ENCODE results near the gene ESPN.

Gene ESPN

DNA sequence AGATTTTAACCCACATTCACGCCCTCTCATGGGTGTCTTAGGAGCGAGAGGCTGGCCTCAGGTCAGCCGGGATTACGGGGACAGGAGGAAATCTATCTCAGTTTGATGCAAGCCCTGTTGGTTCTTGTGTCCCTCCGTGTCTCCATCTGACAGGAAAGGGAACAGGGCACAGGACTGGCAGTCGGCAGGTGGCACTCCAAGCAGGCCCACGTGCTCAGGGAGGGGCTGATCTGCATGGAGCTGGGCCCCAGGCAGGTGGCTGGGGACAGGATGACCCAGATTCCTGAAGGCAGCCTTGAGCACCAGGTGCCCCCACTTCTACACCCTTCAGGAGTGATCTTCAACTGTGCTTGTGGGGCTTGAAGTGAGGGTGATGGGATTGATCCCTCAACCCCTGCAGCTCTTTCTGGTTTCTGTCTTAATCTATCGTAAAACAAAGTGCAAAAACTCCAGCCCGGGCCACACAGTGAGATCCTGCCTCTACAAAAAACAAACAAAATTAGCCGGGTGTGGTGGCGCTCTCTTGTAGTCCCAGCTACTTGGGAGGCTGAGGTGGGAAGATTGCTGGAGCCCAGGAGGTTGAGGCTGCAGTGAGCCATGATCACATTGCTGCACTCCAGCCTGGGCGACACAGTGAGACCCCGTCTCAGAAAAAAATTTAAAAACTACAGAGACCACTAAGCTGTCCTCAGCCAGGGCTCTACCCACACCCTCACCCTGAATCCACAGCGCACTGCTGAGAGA is 58.6 kb downstream of the ESPN start:
- 83% methylated on average over 12 of the region's 14 CpGs for WGBS (ENCODE audit: insufficient coverage)
- H3K27me3 ChIP-seq (replicated peaks in 2 of 5; ENCODE audit: control insufficient read depth in 4 of 5, insufficient read depth in 5 of 5, low read length in 4 of 5) = peaks cover 0 to 56% (median 20%) of the 10 kb centered on the region in 5 experiments
- ChIA-PET POLR2A (no interaction called here), CTCF (interaction anchor here (0.9 to 1.5 kb wide), 3 partner anchors 13 to 40 kb away, joined by 3 to 4 read pairs (median 4); no protein-coding TSS in a partner anchor)
- no peak overlapping the region for H3K27ac ChIP-seq (ENCODE audit: insufficient read depth in 1 of 2, low read depth in 1 of 2, low read length in 2 of 2, poor library complexity in 1 of 2, severe bottlenecking in 2 of 2)
- no peaks in the 10 kb centered on the region for H3K36me3 ChIP-seq (ENCODE audit: control insufficient read depth in 4 of 4, insufficient read depth in 4 of 4, low read length in 3 of 4)
- no peak for DNase-seq
- peaks cover 0 to 18% (median 10%) of the 10 kb centered on the region in 4 experiments for H3K4me1 ChIP-seq (ENCODE audit: control extremely low read depth in 1 of 4, control insufficient read depth in 4 of 4, insufficient read depth in 4 of 4, low read length in 3 of 4)
- H3K9me3 ChIP-seq (ENCODE audit: control extremely low read depth in 1 of 5, control insufficient read depth in 4 of 5, insufficient read depth in 2 of 5, low read depth in 1 of 5, low read length in 4 of 5) = no peaks in the 10 kb centered on the region
- H3K4me3 ChIP-seq (ENCODE audit: control insufficient read depth in 1 of 7, extremely low read depth in 1 of 7, insufficient read depth in 4 of 7, low read depth in 2 of 7, low read length in 6 of 7) = no peak overlapping the region

DNA sequence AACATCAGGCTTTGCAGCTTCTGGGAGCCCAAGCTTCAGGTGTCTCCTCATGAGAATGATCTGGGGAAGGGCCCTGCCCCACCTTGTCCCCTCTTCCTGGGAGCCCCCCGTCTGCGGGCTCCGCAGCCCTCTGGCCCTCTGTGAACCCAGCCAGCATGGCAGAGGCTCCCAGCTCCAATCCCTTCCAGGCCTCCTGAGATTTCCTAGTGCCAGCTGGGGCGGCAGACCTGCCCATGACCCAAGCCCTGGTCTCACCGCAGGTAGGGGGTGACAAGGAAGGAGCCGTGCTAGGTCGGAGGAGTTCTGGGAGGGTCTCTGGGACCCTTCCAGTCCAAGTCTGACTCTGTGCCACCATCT is 59.2 kb downstream of the ESPN start:
- Histone ChIP-seq H3K27me3 (replicated peaks in 2 of 5; ENCODE audit: control insufficient read depth in 4 of 5, insufficient read depth in 5 of 5, low read length in 4 of 5) (peaks cover 0 to 56% (median 20%) of the 10 kb centered on the region in 5 experiments), H3K4me1 (ENCODE audit: control extremely low read depth in 1 of 4, control insufficient read depth in 4 of 4, insufficient read depth in 4 of 4, low read length in 3 of 4) (peaks cover 0 to 18% (median 10%) of the 10 kb centered on the region in 4 experiments), H3K4me3 (ENCODE audit: control insufficient read depth in 1 of 7, extremely low read depth in 1 of 7, insufficient read depth in 4 of 7, low read depth in 2 of 7, low read length in 6 of 7) (no peak overlapping the region), H3K36me3 (ENCODE audit: control insufficient read depth in 4 of 4, insufficient read depth in 4 of 4, low read length in 3 of 4) (no peaks in the 10 kb centered on the region), H3K27ac (ENCODE audit: insufficient read depth in 1 of 2, low read depth in 1 of 2, low read length in 2 of 2, poor library complexity in 1 of 2, severe bottlenecking in 2 of 2) (no peak overlapping the region), H3K9me3 (ENCODE audit: control extremely low read depth in 1 of 5, control insufficient read depth in 4 of 5, insufficient read depth in 2 of 5, low read depth in 1 of 5, low read length in 4 of 5) (no peaks in the 10 kb centered on the region)
- ChIA-PET POLR2A (no interaction called here), CTCF (interaction anchor here (0.9 to 1.5 kb wide), 3 partner anchors 12 to 40 kb away, joined by 3 to 4 read pairs (median 4); no protein-coding TSS in a partner anchor)
- WGBS (ENCODE audit: insufficient coverage) = 100% methylated on average over 2 of the region's 7 CpGs
- no peak for DNase-seq

DNA sequence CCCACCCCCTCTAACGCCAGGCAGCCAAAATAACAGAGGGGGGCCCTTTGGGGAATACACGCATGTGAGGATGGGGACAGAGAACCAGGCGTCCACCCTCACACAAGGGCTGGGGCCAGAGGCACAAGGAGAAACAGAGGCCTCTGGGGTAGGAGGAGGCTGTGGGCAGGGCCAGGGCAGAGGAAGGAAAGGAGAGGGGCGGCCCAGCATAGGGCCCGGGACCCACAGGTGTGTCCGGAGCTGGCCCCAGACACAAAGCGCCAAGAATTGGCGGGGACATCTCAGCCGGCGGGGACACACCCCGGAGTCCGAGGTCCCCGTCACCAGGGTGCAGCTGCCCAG is 60.2 kb downstream of the ESPN start:
- H3K27me3 ChIP-seq (replicated peaks in 2 of 5; ENCODE audit: control insufficient read depth in 4 of 5, insufficient read depth in 5 of 5, low read length in 4 of 5) = peaks cover 0 to 56% (median 20%) of the 10 kb centered on the region in 5 experiments
- H3K4me3 ChIP-seq (ENCODE audit: control insufficient read depth in 1 of 7, extremely low read depth in 1 of 7, insufficient read depth in 4 of 7, low read depth in 2 of 7, low read length in 6 of 7) = peak overlapping the region in 2 of 7 experiments; percentile 50 to 54
- no peak overlapping the region for H3K27ac ChIP-seq (ENCODE audit: insufficient read depth in 1 of 2, low read depth in 1 of 2, low read length in 2 of 2, poor library complexity in 1 of 2, severe bottlenecking in 2 of 2)
- H3K9me3 ChIP-seq (ENCODE audit: control extremely low read depth in 1 of 5, control insufficient read depth in 4 of 5, insufficient read depth in 2 of 5, low read depth in 1 of 5, low read length in 4 of 5) = no peaks in the 10 kb centered on the region
- CTCF ChIA-PET = interaction anchor here (1.5 kb wide), 1 partner anchor 11 kb away, joined by 4 read pairs; no protein-coding TSS in a partner anchor
- WGBS (ENCODE audit: insufficient coverage) = 25% methylated on average over 9 of the region's 13 CpGs
- POLR2A ChIA-PET = no interaction called here
- DNase-seq = no peak
- no peaks in the 10 kb centered on the region for H3K36me3 ChIP-seq (ENCODE audit: control insufficient read depth in 4 of 4, insufficient read depth in 4 of 4, low read length in 3 of 4)
- peaks cover 0 to 19% (median 11%) of the 10 kb centered on the region in 4 experiments for H3K4me1 ChIP-seq (ENCODE audit: control extremely low read depth in 1 of 4, control insufficient read depth in 4 of 4, insufficient read depth in 4 of 4, low read length in 3 of 4)

DNA sequence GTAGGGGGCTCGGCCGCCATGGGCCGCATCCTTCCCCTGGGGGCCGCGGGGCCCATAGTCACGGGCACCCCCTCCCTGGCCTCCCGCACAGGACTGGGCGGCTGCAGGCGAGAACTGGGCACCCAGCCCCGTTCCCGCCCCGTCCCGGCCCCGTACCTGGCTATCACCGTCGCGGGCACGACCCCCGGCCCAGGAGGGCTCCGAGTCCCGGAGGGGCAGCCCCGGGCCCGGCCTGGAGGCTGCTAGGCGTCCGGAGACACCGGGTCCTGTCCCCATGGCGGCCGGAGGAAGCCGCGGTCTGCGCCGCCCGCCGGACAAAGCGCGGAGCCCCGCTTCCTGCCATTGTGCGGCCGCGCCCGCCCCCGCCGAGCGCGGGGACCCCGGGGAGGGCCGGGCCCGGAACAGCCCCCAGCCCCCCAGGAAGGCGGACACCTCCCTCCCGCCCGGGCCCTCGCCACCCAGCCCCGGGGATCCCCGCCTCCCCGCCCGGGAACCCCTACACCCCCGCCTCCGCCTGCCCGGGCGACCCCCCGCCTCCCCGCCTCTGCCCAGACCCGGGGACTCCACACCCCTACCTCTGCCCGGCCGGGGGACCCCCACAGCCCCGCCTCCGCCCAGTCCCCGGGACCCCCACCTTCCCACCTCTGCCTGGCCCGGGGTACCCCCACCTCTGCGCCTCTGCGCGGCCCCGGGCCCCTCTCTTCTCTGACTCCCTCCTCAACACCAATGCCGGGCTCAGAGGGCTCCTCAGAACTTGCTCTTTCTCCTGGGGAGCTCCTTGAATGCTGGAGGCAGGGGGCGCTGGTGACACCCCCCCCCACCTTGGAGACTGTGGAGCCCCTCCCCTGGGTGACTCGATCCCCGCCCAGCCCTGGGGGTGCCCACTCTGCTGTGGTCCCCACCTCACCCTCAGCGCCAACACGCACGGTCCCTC is 60.9 kb downstream of the ESPN start:
- no peak for DNase-seq
- Histone ChIP-seq H3K9me3 (ENCODE audit: control extremely low read depth in 1 of 5, control insufficient read depth in 4 of 5, insufficient read depth in 2 of 5, low read depth in 1 of 5, low read length in 4 of 5) (no peaks in the 10 kb centered on the region), H3K27ac (ENCODE audit: insufficient read depth in 1 of 2, low read depth in 1 of 2, low read length in 2 of 2, poor library complexity in 1 of 2, severe bottlenecking in 2 of 2) (no peak overlapping the region), H3K36me3 (ENCODE audit: control insufficient read depth in 4 of 4, insufficient read depth in 4 of 4, low read length in 3 of 4) (no peaks in the 10 kb centered on the region), H3K4me3 (ENCODE audit: control insufficient read depth in 1 of 7, extremely low read depth in 1 of 7, insufficient read depth in 4 of 7, low read depth in 2 of 7, low read length in 6 of 7) (peak overlapping the region in 4 of 7 experiments; percentile 10 to 54 (median 37)), H3K4me1 (ENCODE audit: control extremely low read depth in 1 of 4, control insufficient read depth in 4 of 4, insufficient read depth in 4 of 4, low read length in 3 of 4) (peaks cover 0 to 24% (median 17%) of the 10 kb centered on the region in 4 experiments), H3K27me3 (replicated peaks in 2 of 5; ENCODE audit: control insufficient read depth in 4 of 5, insufficient read depth in 5 of 5, low read length in 4 of 5) (peaks cover 0 to 56% (median 20%) of the 10 kb centered on the region in 5 experiments)
- CTCF ChIA-PET = interaction anchor here (0.5 to 1.6 kb wide), 14 partner anchors 8 to 171 kb away, joined by 3 to 7 read pairs (median 4); partner anchors contain the start of gene TNFRSF25
- WGBS (ENCODE audit: insufficient coverage) = under 1% methylated on average over 43 of the region's 80 CpGs
- POLR2A ChIA-PET = no interaction called here

DNA sequence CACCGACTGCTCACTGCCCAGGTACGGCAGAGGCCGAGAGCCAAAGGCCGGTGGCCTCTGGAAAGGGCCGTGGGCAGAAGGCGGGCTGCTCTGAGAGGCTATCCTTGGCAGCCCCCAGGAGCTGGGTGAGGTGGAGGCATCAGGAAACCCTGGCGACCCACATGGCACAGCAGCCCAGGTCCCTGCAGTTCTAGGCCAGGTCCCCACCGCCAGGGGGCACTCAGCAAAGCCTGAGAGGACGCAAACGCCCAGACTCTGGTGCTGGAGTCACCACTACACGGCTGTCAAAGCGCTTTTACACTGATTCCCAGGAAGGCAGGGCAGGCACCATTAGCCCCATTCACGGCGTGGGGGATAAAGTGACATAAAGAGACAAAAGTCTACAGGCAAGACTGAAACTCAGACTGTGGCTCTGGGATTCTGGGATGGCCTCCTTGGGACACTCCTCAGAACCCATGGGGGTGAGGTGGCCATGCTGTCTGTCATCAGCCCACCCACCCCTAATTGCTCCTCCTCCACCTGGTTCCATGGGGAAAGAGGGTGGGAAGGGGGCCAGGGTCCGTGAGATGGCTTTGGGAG is 61.9 kb downstream of the ESPN start:
- peaks cover 0 to 33% (median 26%) of the 10 kb centered on the region in 4 experiments for H3K4me1 ChIP-seq (ENCODE audit: control extremely low read depth in 1 of 4, control insufficient read depth in 4 of 4, insufficient read depth in 4 of 4, low read length in 3 of 4)
- WGBS (ENCODE audit: insufficient coverage) = 6% methylated on average over 14 of the region's 15 CpGs
- H3K4me3 ChIP-seq (ENCODE audit: control insufficient read depth in 1 of 7, extremely low read depth in 1 of 7, insufficient read depth in 4 of 7, low read depth in 2 of 7, low read length in 6 of 7) = peak overlapping the region in 1 of 7 experiments; percentile 3
- H3K36me3 ChIP-seq (ENCODE audit: control insufficient read depth in 4 of 4, insufficient read depth in 4 of 4, low read length in 3 of 4) = no peaks in the 10 kb centered on the region
- POLR2A ChIA-PET = no interaction called here
- peak; percentile 83 to 90 (median 86) for DNase-seq
- H3K27me3 ChIP-seq (replicated peaks in 2 of 5; ENCODE audit: control insufficient read depth in 4 of 5, insufficient read depth in 5 of 5, low read length in 4 of 5) = peaks cover 0 to 54% (median 20%) of the 10 kb centered on the region in 5 experiments
- H3K9me3 ChIP-seq (ENCODE audit: control extremely low read depth in 1 of 5, control insufficient read depth in 4 of 5, insufficient read depth in 2 of 5, low read depth in 1 of 5, low read length in 4 of 5) = no peaks in the 10 kb centered on the region
- no peak overlapping the region for H3K27ac ChIP-seq (ENCODE audit: insufficient read depth in 1 of 2, low read depth in 1 of 2, low read length in 2 of 2, poor library complexity in 1 of 2, severe bottlenecking in 2 of 2)
- CTCF ChIA-PET = interaction anchor here (0.5 to 1.6 kb wide), 18 partner anchors 9 to 170 kb away, joined by 3 to 7 read pairs (median 3); partner anchors contain the start of gene TNFRSF25

DNA sequence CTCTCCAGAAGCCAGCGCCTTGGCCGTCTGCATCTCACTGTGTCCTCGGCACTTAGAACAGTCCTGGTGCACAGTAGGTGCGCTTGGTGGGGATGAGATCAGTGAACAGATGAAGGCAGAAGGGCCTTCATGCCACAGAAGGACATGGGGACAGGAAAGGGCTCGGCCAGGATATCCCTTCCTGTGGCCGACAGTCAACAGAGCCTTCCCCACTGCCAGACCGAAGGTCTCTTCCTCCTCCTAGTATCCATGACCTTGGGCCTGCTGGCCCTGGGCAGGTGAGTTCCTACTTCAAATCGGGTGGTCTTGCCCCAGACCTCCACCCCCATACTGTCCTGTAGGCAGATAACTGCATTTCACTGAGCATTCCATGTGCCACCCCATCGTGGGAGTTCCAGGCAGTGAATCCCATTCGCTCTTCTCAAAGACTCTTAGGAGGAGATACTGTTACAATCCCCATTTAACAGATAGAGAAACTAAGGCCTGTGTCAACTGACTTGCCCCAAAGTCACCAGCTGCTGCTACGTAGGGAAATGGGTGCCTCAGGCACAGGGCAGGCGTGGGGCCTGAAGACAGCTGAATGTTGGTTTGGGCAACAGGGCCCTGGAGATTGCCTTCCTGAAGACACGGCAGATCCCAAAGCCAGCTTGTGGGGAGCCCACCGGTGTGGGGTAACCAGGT is 63.4 kb downstream of the ESPN start:
- Histone ChIP-seq H3K4me3 (ENCODE audit: control insufficient read depth in 1 of 7, extremely low read depth in 1 of 7, insufficient read depth in 4 of 7, low read depth in 2 of 7, low read length in 6 of 7) (no peak overlapping the region), H3K36me3 (ENCODE audit: control insufficient read depth in 4 of 4, insufficient read depth in 4 of 4, low read length in 3 of 4) (no peaks in the 10 kb centered on the region), H3K27me3 (replicated peaks in 2 of 5; ENCODE audit: control insufficient read depth in 4 of 5, insufficient read depth in 5 of 5, low read length in 4 of 5) (peaks cover 0 to 44% (median 15%) of the 10 kb centered on the region in 5 experiments), H3K4me1 (ENCODE audit: control extremely low read depth in 1 of 4, control insufficient read depth in 4 of 4, insufficient read depth in 4 of 4, low read length in 3 of 4) (peaks cover 0 to 33% (median 27%) of the 10 kb centered on the region in 4 experiments), H3K9me3 (ENCODE audit: control extremely low read depth in 1 of 5, control insufficient read depth in 4 of 5, insufficient read depth in 2 of 5, low read depth in 1 of 5, low read length in 4 of 5) (no peaks in the 10 kb centered on the region), H3K27ac (ENCODE audit: insufficient read depth in 1 of 2, low read depth in 1 of 2, low read length in 2 of 2, poor library complexity in 1 of 2, severe bottlenecking in 2 of 2) (no peak overlapping the region)
- ChIA-PET CTCF (interaction anchor here (0.7 to 4.2 kb wide), 10 partner anchors 21 to 158 kb away, joined by 3 to 19 read pairs (median 4); no protein-coding TSS in a partner anchor), POLR2A (no interaction called here)
- DNase-seq = no peak
- WGBS (ENCODE audit: insufficient coverage) = 88% methylated on average over 11 of the region's 14 CpGs

Data from common myeloid progenitor, CD34-positive (primary cell).